Measurements from ENCODE around the gene CEP170B. TPM values are rescaled to one million over a fixed set of nuclear protein-coding genes. Genes with fewer than 3 reads are reported as not detected.

Gene CEP170B
- total and polyA plus RNA-seq, 2 of the 8 experiments (the other 6 are each of a cell fraction or from before 2014, with no cell fraction given), result 9.1 to 33.8 TPM

DNA sequence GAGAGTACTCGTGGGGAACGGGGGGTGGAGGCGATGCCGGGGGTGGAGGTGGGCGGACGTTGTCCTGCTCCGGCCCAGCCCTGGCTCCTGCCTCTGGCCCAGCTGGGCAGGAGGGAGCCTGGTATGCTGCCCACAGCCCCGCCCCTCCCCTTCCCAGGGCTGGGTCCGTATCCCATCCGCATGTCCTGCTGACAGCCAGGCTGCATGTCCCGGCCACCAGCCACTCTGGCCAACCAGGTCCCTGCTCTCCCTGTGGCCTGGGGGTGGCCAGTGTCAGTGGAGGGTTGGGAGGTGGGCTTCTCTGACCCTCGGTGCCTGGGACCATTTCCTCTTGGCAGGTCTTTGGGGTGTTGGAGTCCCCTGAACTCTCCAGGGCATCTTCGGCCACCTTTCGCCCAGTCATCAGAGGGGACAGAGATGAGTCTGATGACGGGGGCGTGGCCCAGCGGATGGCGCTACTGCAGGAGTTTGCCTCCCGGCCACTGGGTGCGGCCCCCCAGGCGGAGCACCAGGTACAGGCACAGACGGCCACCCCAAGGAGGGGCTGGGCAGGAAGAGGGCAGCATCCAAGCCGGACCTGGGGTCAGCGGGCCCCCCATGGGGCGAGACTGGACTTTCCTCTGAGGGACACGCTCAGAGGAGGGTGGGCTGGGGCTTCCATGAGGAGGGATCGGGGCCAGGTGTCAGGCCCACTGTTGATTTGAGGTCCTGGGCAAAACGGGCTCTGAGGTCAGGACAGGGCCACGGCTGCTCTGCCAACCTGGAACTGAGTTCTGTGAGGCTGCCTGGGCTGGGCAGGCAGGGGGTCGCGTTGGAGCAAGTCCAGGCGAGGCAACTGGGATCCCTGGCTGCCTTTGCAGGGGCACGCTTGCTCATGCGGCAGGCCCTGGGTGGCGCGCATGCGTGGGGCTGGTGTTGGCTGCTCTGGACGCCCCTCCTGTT lies 20.2 kb downstream of the CEP170B start (continued):
- TF ChIP-seq CHD1 (IDR thresholded peaks at IDR 0.05; ENCODE audit: low read depth, low read length) (no peak), SIX5 (IDR thresholded peaks at IDR 0.05; ENCODE audit: low read depth, low read length) (no peak), CHD2 (IDR thresholded peaks at IDR 0.05; ENCODE audit: low read length) (no peak), JUN (IDR thresholded peaks at IDR 0.05; ENCODE audit: low read depth, low read length) (no peak), YY1 (IDR thresholded peaks at IDR 0.05; ENCODE audit: low read depth, low read length) (no peak), NRF1 (IDR thresholded peaks at IDR 0.05; ENCODE audit: low read depth, low read length) (no peak)

Data from H1 (cell line).